CD4-positive, alpha-beta T cell (primary cell): ENCODE results near the gene LNX2. TPM values are rescaled to one million over a fixed set of nuclear protein-coding genes. Genes with fewer than 3 reads are reported as not detected.

ENCODE experiments used
- ATAC-seq: fragments of 200-7000 bp; cut with Tn5 transposase; one replicate; pipeline ENCODE4 v1.10.0; 2022; ENCODE audit warnings: mild to moderate bottlenecking; ENCODE audit not compliant: poor library complexity
- CTCF ChIA-PET: fragments of 350-600 bp; sonication (Branson Sonifier 250); formaldehyde crosslinking; loops from one replicate; lab custom pipeline; 2021; ENCODE audit warnings: antibody characterized with exemption, inconsistent platforms; lab: Charles Lee
- POLR2A ChIA-PET: fragments of 350-600 bp; sonication (Branson Sonifier 250); formaldehyde crosslinking; loops from one replicate; lab custom pipeline; 2021; ENCODE audit warnings: antibody characterized with exemption, inconsistent platforms; lab: Charles Lee
- DNase-seq, 14 experiments: peaks; one replicate each; pipeline ENCODE4 v3.0.0-alpha.2; 2013 to 2020; ENCODE audit warnings: mixed read lengths in 2 of 14
- H3K27ac ChIP-seq, 2 donors: one replicate each; pipeline versions ENCODE4 v1.5.1 to v1.7.0; 2013; ENCODE audit warnings: low read length in 2 of 2, low read depth in 1 of 2, mild to moderate bottlenecking in 1 of 2
- H3K27me3 ChIP-seq, 2 experiments: 1 replicate in 1 of 2; 2 replicates in 1 of 2; pipeline versions ENCODE4 v1.6.1 to v1.7.0; 2013; ENCODE audit warnings: low read length in 2 of 2, control low read depth in 1 of 2, mild to moderate bottlenecking in 1 of 2, moderate library complexity in 1 of 2; ENCODE audit not compliant: insufficient read depth in 2 of 2, control insufficient read depth in 1 of 2
- H3K36me3 ChIP-seq: one replicate; pipeline ENCODE4 v1.6.1; 2013; ENCODE audit warnings: low read length, control low read depth; ENCODE audit not compliant: insufficient read depth
- H3K4me1 ChIP-seq: one replicate; pipeline ENCODE4 v1.6.1; 2013; ENCODE audit warnings: low read length, control low read depth; ENCODE audit not compliant: insufficient read depth
- H3K4me3 ChIP-seq: one replicate; pipeline ENCODE4 v1.5.1; 2013; ENCODE audit warnings: mild to moderate bottlenecking, low read length, moderate library complexity
- H3K9me3 ChIP-seq, 2 experiments: 1 replicate in 1 of 2; 2 replicates in 1 of 2; pipeline versions ENCODE4 v1.6.1 to v1.7.0; 2013; ENCODE audit warnings: low read length in 2 of 2, mild to moderate bottlenecking in 2 of 2, control low read depth in 1 of 2, moderate library complexity in 1 of 2; ENCODE audit not compliant: control insufficient read depth in 1 of 2, insufficient read depth in 1 of 2
- H3K27ac Mint-ChIP-seq: one replicate; pipeline ENCODE4 v1.8.0; 2020; ENCODE audit warnings: mixed read lengths
- H3K27me3 Mint-ChIP-seq: one replicate; pipeline ENCODE4 v1.8.0; 2021; ENCODE audit warnings: mixed read lengths
- H3K36me3 Mint-ChIP-seq: one replicate; pipeline ENCODE4 v1.8.0; 2021; ENCODE audit warnings: low read depth, mixed read lengths
- H3K4me1 Mint-ChIP-seq: one replicate; pipeline ENCODE4 v1.8.0; 2021; ENCODE audit warnings: low read depth, mixed read lengths
- H3K4me3 Mint-ChIP-seq: one replicate; pipeline ENCODE4 v1.8.0; 2020; ENCODE audit warnings: mild to moderate bottlenecking, mixed read lengths
- H3K9me3 Mint-ChIP-seq: one replicate; pipeline ENCODE4 v1.8.0; 2020; ENCODE audit warnings: mixed read lengths
- CTCF ChIP-seq: fragments of 200-600 bp; IDR thresholded peaks from one replicate; pipeline ENCODE4 v1.8.0; 2022; ENCODE audit warnings: antibody characterized with exemption, mild to moderate bottlenecking
- intact Hi-C, 2 experiments: fragments of 100-400 bp; cut with DNase I in 1 of 2; cut with micrococcal nuclease in 1 of 2; formaldehyde crosslinking; loops; one replicate each; pipeline versions ENCODE4 v1.15.1 to v1.9.0; 2023 to 2025; cut with DNase I, micrococcal nuclease
- total RNA-seq, 174 experiments: library from RNA in 2 of 174; stranded (reverse) in 2 of 174; gene quantifications; one replicate each; pipeline ENCODE4 v1.2.3 and lab custom pipeline; 2021 to 2026

The LNX2 gene
- total RNA-seq, 2 experiments from 2014 or later, result 3.5 to 3.9 TPM

- CTCF ChIA-PET, result no interaction called here
- Histone ChIP-seq H3K4me1 (peaks cover 8% of the 10 kb centered on the region), H3K36me3 (no peaks in the 10 kb centered on the region), H3K27me3 (peaks cover 0 to 5% of the 10 kb centered on the region in 2 experiments), H3K27ac (no peak overlapping the region), H3K9me3 (peaks cover 0 to 18% of the 10 kb centered on the region in 2 experiments), H3K4me3 (no peak overlapping the region)
- Mint-ChIP-seq H3K4me1 (peaks cover 10% of the 10 kb centered on the region), H3K36me3 (no peaks in the 10 kb centered on the region), H3K4me3 (no peak overlapping the region), H3K27me3 (peaks cover 6% of the 10 kb centered on the region), H3K27ac (no peak overlapping the region), H3K9me3 (no peaks in the 10 kb centered on the region)
- DNase-seq, result no peak
- TF ChIP-seq CTCF, result no peak
- ATAC-seq, result no peak
- intact Hi-C loops, result no loop called here
- POLR2A ChIA-PET, result no interaction called here
These were observed 91.4 kb downstream of the LNX2 start for GRCh38 chr13:27528908-27529307.

- no peak for TF ChIP-seq CTCF
- intact Hi-C loops, result no loop called here
- Mint-ChIP-seq H3K36me3 (no peaks in the 10 kb centered on the region), H3K9me3 (no peaks in the 10 kb centered on the region), H3K4me1 (no peaks in the 10 kb centered on the region), H3K4me3 (no peak overlapping the region), H3K27ac (no peak overlapping the region), H3K27me3 (peaks cover 6% of the 10 kb centered on the region)
- DNase-seq (no peak), ATAC-seq (no peak)
- no peak overlapping the region for H3K27ac ChIP-seq
- ChIA-PET CTCF (no interaction called here), POLR2A (no interaction called here)
- H3K4me1 ChIP-seq, result no peaks in the 10 kb centered on the region
- peaks cover 0 to 14% of the 10 kb centered on the region in 2 experiments for H3K9me3 ChIP-seq
- H3K4me3 ChIP-seq, result no peak overlapping the region
- H3K27me3 ChIP-seq, result peaks cover 0 to 5% of the 10 kb centered on the region in 2 experiments
- H3K36me3 ChIP-seq, result no peaks in the 10 kb centered on the region
These were observed 93.8 kb downstream of the LNX2 start for GRCh38 chr13:27526516-27526915.

- H3K4me3 Mint-ChIP-seq, result no peak overlapping the region
- H3K9me3 Mint-ChIP-seq, result no peaks in the 10 kb centered on the region
- TF ChIP-seq CTCF, result no peak
- no peak for ATAC-seq
- H3K27ac Mint-ChIP-seq, result no peak overlapping the region
- CTCF ChIA-PET, result no interaction called here
- no peak for DNase-seq
- H3K4me1 ChIP-seq, result no peaks in the 10 kb centered on the region
- H3K36me3 Mint-ChIP-seq, result no peaks in the 10 kb centered on the region
- H3K27me3 ChIP-seq, result peaks cover 0 to 5% of the 10 kb centered on the region in 2 experiments
- no peak overlapping the region for H3K4me3 ChIP-seq
- no peaks in the 10 kb centered on the region for H3K4me1 Mint-ChIP-seq
- H3K27ac ChIP-seq, result no peak overlapping the region
- no peaks in the 10 kb centered on the region for H3K27me3 Mint-ChIP-seq
- intact Hi-C loops, result no loop called here
- H3K36me3 ChIP-seq, result no peaks in the 10 kb centered on the region
- peaks cover 0 to 14% of the 10 kb centered on the region in 2 experiments for H3K9me3 ChIP-seq
- POLR2A ChIA-PET, result no interaction called here
These were observed 95.1 kb downstream of the LNX2 start for GRCh38 chr13:27524981-27525975.
